ENCODE data around the gene HSPB6.

Gene HSPB6

DNA sequence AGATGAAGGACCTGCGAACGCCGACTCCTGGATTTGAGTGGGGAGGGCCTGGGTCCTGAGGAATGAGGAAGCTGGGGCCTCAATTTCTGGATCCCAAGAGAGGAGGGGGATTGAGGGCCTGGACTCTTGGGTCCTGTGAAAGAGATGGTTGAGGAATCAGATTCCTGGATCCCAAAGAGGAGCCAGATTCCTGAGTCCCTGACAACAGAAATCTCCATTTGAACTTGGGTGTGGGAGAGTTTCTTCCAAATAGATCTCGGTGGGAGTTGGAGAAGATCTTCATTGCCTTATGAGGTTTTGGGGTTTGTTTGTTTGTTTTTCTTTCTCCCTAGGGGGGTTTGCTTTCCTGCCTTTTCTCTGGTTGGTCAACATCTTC lies 10.8 kb downstream of the HSPB6 start:
- DNase-seq (ENCODE audit: low read depth), result no peak

DNA sequence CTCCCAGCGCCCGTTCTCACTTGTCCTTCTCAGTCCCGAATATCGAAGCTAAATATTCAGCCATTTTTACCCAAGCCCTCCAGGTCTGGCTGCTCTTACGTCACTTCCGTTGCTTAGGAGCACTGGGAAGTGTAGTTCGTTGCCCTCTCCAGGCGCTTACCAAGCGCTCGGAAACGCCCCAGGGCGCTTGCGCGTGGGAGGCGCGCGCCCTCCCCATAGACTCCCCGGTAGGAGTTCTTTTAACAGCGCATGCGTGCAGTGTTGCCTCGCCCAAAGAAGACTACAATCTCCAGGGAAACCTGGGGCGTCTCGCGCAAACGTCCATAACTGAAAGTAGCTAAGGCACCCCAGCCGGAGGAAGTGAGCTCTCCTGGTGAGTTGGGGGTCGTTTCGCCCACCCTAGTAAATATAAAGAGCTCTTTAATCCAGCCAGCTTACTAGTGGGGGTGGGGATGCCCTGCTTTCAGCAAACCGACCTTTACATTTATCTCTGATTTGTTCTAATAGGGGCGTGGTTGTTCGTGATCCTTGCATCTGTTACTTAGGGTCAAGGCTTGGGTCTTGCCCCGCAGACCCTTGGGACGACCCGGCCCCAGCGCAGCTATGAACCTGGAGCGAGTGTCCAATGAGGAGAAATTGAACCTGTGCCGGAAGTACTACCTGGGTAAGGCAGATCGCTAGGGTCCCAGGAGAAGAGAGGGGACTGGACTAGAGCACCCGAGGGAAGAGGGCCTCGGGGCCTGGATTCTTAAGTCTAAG lies 11.3 kb downstream of the HSPB6 start, which contains the start of the genes PSENEN and U2AF1L4:
PSENEN (plus strand) TSS at position 324 of the 759 bp plus-strand sequence; CDS start at position 604, 280 bp downstream.
U2AF1L4 (minus strand) TSS at position 91 of the 759 bp plus-strand sequence; CDS start at position 64, 27 bp downstream.
- DNase-seq (ENCODE audit: low read depth), result peak; percentile 76

DNA sequence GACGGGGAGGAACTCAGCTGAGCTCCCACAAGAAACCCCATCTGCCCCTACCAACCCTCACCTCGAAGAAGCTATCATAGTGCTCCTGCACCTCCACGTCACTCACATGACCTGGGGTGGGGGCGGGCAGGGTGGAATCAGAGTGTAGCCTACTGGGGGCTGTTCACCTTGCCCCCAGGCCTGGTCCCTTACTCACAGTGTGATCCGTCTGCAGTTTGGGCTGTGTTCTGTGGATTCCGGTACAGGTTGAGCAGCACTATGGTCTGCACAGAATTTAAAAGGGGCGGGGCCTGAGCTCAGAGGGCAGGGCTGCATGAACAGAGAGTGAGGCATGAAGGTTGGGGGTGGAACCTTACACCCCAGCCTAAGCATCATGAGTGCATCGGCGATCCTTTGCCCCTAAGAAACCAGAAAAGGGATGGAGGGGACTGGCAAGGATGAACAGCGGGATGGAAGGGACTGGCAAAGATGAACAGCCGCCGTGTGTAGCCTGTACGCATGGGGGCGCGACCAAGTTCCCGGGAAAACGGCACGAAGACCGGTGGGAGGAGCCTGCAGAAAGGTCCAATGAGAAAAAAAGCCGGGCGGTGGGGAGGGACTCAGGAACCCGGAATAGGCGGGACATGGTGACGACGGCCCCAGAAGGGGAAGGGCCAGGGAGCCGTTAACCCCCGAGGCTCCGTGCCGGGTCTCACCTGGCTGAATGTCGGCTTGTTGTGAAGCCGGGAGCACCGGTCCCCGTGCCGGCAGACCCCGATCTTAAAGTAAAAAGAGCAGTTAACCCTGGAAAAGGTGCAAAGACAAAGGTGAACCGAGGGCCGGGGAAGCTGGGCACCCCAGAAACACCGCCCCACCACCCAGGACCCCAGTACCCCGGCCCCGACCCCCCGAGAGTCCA lies 12.2 kb downstream of the HSPB6 start:
- peak; percentile 65 for DNase-seq (ENCODE audit: low read depth)

DNA sequence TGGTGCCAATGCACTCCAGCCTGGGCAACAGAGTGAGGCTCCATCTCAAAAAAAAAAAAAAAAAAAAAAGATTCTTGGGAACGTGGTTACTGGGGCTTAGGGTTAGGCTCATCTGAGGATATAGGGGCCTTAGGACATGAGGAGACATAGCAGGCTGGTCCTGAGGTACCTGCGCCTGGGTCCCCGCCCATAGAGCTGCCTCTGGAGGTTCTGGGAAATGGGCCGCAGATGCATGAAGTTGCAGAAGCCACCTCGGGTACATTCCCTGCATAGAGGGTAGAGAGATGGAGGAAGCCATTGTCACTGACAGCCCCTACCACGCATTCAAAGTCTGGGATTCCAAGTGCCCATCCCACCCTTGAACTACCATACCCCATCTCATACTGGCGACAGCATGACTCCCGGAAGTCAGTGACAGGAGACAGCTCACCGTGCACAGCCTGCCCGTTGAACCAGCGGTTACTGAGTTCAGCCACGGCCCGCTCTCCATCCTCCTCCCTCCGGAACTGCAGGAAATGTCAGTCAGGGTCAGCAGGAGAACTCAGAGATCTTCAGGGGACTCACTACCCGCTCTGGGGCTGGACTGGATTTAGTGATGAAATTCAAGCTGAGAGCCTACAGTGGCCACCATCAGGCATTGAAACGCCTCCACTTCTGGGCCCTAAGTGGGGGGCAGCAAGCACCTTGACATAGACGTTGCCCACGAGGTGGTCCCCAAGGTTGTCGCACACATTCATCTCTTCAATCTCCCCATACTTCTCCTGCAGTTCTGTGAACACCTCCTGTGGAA lies 13.0 kb downstream of the HSPB6 start:
- DNase-seq (ENCODE audit: low read depth), result no peak

DNA sequence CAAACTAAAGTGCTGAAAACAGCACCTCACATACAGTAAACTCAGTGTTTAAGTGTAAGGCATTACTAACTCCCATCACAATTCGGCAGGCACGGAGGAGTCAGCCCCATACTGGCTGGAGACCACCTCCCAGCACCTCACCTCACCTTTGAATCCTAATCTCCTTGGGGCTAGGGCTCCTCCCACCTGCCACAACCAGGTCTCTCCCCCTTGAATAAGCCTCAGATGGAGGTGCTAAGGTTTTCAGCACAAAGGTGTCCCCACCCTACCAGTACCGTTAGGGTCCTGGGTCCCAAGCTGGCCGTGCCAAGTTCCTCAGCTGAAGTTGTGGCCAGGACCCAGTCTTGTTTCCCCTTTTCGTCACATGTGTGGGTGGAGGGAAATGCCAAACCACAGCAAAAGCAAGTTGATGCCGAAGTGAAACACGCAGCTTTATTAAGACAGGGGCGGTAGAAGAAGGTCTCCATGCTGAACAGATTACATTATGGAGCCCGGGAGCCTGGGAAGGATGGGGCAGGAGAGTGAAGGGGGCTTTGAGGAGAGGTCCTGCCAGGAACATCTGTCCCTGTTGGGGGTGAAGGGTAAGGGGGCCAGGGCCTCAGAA lies 14.6 kb downstream of the HSPB6 start, which contains the start of gene IGFLR1:
IGFLR1 (minus strand) TSS at position 332 of the 604 bp plus-strand sequence. CDS start 1,272 bp downstream, outside the sequence.
- DNase-seq (ENCODE audit: low read depth), result no peak

DNA sequence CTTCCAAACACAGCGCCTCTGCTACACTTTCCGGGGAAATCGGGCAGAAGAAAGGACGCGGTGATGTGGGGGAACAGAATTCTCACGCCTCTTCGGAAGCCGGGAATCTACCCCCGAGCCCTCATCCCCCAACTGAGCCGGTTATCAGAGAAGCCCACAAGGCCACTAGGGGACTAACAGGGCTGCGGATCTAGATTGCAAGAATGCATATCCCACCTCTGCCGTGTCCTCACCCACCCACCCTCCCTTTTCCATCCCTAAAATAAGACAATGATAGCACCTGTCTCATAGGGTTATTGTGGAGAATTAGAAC lies 15.7 kb downstream of the HSPB6 start:
- DNase-seq (ENCODE audit: low read depth), result no peak

DNA sequence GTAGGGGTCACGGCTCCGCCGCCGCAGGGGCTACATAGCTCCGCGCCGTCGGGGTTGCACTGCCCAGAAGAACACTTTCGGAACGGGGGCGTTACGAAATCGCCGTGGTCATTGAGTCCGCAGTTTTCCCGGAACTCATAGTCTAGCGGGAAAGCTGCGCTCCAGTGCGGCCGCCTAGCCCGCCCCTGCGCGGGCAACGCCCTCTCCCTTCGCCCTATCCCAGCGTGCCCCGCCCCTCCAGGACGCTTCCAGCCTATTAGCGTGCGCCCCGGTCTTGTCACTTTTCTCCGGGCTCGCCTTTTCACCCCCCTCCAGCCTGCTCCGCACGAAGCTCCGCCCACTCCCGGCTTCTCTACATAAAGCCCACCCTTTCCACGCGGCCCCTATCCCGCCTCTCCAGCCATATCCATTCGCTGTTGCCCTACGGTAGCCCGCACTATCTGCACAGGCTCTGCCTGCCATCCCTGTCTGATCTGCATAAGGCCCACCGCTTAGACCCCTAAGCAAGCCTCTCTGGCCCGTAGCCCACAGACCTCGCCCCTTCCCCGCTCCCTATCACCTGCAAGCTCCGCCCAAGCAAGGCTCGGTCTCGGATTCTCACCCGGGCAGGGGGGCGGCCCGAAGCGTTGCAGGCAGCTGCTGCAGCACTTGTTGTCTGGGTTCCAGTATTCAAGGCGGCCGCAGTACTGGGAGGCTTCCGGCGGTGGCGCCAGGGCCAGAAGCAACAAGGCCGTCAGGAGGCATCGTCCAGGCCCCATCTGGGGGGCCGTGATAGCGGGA lies 16.2 kb downstream of the HSPB6 start:
- peak; percentile 80 for DNase-seq (ENCODE audit: low read depth)

DNA sequence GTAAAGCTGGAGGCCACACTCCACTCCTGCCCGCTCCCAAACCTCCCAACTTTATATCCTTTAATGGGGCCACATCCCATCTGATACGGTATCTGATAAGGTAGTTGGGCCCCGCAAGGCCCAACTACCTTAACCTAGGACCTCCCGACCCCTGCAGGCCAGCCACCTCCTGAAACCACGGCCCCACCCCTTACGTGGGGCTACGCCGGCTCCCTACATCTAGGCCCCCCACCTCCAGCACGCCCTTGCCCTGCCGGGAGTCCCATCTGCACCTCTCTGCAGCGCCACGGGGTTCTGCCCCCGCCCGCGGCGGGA lies 16.8 kb downstream of the HSPB6 start:
- DNase-seq (ENCODE audit: low read depth), result no peak

DNA sequence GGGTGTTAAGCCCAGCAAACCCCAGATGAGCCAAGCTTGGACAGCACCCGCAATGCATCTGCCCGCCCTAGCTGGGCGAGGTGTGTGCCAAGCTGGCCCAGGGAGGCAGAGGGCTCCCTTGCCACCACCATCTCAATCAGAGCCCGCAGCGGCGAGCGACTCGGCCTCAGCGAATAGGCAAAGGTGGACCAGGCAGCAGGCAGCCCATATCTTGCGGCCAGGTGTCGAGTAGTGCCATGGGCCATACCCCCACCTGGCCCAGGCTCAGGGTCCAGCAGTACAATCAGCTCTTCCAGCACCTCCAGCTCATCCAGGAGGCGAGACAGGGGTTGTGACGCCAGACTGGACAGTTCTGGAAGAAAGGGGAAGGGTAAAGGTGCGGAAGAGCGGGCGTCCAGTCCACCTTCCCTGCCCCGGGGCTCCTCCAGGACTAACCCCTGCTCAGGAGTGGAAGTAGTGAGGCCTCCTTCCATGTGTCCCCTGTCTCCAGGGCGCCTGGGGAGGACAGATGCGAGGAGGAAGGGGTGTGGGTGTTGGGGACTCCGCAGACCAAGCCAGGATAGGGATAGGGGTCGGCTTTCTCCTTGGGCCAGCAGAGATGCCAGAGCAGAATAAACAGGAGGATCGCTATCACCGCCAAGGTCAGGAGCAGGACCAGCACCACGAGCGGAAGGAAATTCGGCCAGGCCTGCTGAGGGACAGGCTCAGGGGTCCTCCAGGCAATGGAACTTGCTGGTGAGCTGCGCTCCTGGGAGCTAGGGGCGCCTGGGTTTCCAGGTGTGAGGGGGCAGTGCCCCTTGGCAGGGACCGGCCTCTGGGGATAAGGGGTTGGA lies 17.3 kb downstream of the HSPB6 start:
- no peak for DNase-seq (ENCODE audit: low read depth)

DNA sequence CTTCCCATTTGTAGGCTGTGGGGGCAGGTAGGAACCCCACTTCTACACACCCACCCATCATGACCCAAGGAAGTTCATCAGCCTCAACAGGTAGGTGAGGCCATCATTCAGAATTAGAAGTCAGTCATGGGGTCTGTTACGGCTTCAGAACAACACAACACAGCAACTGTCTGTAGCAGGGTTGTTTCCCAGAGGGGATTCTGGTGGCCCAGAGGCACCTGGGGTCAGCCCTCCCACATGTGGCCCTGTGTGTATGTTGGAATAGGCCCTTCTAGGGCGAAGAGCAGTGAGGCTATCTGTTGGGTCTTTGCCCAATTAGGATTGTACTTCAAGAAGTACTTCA lies 18.0 kb downstream of the HSPB6 start:
- DNase-seq (ENCODE audit: low read depth), result no peak

DNA sequence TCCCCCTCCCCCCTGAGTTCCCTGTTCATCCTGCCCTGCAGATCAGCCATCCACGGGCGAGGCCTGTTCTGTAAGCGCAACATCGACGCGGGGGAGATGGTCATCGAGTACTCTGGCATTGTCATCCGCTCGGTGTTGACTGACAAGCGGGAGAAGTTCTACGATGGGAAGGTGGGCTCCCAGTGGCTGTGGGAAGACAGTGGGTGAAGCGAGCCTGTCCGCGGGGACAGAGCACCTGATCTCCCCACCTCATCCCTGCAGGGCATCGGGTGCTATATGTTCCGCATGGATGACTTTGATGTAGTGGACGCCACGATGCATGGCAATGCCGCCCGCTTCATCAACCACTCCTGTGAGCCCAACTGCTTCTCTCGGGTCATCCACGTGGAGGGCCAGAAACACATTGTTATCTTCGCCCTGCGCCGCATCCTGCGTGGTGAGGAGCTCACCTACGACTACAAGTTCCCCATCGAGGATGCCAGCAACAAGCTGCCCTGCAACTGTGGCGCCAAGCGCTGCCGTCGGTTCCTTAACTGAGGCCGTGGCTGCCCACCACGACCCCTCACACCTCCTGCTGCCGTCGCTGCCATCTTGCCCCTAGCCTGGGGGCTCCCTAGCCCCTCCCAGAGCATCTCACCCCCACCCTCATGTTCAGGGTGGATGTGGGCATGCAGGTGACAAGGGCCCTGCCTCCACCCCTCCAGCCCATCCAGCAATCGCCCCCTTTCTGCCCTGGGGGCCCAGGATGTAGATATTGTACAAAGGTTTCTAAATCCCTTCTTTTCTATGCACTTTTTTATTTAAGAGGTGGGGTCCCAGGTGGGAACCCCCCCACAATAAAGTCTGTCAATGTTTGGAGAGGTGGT lies 18.6 kb downstream of the HSPB6 start:
- DNase-seq (ENCODE audit: low read depth), result no peak

DNA sequence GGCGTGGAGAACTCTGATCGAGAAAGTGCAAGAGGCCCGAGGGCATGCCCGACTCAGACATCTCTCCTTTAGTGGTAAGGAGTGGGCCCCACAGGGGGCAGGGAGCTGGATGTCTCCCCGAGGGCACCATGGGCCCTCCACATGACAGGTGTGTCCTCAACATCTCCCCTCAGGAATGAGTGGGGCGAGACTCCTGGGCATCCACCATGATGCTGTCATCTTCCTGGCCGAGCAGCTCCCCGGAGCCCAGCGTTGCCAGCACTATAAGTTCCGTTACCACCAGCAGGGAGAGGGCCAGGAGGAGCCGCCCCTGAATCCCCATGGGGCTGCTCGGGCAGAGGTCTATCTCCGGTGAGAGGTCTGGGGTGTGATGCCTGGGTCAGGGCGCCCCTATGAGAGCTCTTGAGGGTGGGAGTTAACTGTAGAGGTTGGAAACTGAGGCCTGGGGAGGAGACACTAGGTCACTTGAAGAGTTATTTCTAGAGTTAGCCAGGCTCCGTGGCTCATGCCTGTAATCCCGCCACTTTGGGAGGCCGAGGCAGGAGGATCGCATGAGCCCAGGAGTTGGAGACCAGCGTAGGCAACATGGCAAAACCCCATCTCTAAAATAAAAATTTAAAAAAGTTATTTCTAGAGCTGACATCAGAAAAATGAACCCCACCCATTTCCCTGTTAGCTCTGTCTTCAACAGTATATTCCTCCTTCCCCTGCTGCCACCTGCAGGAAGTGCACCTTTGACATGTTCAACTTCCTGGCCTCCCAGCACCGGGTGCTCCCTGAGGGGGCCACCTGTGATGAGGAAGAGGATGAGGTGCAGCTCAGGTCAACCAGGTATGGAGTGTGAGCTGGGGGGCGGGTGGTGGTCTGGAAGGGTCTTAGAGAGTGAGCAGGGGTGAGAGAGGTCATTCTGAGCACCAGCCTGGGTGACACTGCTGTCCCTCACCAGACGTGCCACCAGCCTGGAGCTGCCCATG lies 19.6 kb downstream of the HSPB6 start:
- DNase-seq (ENCODE audit: low read depth), result no peak

DNA sequence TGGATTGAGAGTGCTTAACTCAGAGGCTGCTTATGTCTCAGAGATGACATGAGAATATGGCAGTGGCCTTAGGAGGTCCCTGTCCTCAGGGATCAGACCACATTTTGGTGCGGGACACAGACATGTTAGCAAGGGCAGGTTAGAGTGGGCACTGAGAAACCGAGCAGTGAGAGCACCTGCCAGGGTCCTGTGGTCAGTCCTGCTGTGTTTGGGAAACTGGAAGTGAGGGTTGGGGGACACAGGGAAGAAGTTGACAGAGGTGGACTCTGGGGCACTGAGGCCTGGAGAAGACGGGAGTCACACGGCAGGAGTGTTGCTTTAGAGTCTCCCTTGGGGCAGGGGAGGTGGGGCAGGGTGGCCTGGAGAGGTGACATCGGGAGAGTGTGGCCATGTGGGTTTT lies 21.9 kb downstream of the HSPB6 start:
- no peak for DNase-seq (ENCODE audit: low read depth)

DNA sequence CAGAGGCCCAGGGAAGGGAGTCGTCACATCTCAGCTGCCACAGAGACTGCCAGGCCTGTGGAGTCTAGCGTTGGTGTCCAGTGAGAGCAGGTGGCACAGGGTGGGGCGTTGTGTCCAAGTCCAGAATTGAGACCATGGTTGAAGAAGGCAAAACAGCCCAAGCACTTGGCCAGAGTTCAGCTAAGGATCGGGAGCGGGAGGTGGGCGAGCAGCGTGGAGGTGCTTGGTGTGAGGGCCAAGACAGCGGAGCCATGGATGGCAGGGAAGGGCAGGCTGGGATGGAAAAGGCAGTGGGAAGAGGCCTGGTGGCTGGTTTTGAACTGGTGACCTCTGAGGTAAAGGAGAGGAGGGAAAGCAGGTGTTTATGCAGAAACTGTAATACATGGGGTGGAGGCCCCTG lies 22.6 kb downstream of the HSPB6 start:
- no peak for DNase-seq (ENCODE audit: low read depth)

DNA sequence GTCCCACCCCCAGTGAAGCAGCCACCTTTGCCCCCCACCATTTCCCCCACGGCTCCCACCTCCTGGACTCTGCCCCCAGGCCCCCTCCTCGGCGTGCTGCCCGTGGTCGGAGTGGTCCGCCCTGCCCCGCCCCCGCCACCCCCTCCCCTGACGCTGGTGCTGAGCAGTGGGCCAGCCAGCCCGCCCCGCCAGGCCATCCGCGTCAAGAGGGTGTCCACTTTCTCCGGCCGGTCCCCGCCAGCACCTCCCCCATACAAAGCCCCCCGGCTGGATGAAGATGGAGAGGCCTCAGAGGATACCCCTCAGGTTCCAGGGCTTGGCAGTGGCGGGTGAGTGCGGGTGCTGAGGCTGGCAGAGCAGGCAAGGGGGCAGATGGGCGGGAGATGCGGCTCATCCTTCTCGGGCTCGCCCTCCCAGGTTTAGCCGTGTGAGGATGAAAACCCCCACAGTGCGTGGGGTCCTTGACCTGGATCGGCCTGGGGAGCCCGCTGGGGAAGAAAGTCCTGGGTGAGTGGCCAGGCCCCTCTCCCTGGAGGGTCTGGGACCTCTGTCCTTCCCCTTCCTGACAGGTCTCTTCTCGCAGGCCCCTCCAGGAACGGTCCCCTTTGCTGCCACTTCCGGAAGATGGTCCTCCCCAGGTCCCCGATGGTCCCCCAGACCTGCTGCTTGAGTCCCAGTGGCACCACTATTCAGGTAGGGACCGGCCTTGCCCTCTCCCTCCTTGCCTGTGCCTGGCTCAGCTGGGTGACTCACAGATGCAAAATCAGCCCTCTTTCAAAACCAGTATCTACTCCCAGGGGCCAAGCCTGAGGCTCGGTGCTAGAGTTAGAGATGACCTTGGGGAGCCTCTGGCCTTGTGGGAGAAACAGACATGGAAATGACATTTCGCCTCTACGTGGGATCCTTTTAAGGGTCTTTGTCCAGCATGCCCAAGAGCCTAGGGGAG lies 23.4 kb downstream of the HSPB6 start:
- DNase-seq (ENCODE audit: low read depth), result no peak

DNA sequence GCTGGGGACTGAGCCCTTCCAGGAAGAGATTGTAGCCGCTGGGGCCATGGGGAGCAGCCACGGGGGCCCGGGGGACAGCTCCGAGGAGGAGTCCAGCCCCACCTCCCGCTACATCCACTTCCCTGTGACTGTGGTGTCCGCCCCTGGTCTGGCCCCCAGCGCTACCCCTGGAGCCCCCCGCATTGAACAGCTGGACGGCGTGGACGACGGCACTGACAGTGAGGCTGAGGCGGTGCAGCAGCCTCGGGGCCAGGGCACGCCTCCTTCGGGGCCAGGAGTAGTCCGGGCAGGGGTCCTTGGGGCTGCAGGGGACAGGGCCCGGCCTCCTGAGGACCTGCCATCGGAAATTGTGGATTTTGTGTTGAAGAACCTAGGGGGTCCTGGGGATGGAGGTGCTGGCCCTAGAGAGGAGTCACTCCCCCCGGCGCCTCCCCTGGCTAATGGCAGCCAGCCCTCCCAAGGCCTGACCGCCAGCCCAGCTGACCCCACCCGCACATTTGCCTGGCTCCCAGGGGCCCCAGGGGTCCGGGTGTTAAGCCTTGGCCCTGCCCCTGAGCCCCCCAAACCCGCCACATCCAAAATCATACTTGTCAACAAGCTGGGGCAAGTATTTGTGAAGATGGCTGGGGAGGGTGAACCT lies 24.2 kb downstream of the HSPB6 start:
- DNase-seq (ENCODE audit: low read depth), result no peak
